Ureter (tissue), 1 donor: ENCODE measurements around the gene TNFRSF9. TPM values are rescaled to one million over a fixed set of nuclear protein-coding genes. Genes with fewer than 3 reads are reported as not detected.
"Not testable (repeated sequence)": the region's sequence is repeated elsewhere in the genome, so short reads cannot be mapped to it uniquely, and the experiment has no call there.

ENCODE experiments used
- DNase-seq: peaks from one replicate; pipeline ENCODE4 v3.0.0-alpha.2; 2020; ENCODE audit warnings: low spot score
- total RNA-seq: library from RNA; stranded (reverse); gene quantifications from one replicate; pipeline ENCODE4 v1.2.4, GENCODE V29; 2023
- donor health status: DM: yes; HTN: yes; CAD: no.

TNFRSF9 gene
- total RNA-seq, 1 donor from 2014 or later = 0.18 TPM

GRCh38 chr1:7919880-7920279 lies 20.8 kb downstream of the TNFRSF9 start:
- no peak for DNase-seq

- not testable (repeated sequence) for DNase-seq
These were observed 22.7 kb downstream of the TNFRSF9 start for GRCh38 chr1:7917971-7918370.

- no peak for DNase-seq
These were observed 24.2 kb downstream of the TNFRSF9 start for GRCh38 chr1:7916501-7916830.

- DNase-seq = no peak
These were observed 24.7 kb downstream of the TNFRSF9 start for GRCh38 chr1:7915826-7916500.

- no peak for DNase-seq
These were observed 27.7 kb downstream of the TNFRSF9 start for GRCh38 chr1:7912743-7913557.

GRCh38 chr1:7912145-7912544 lies 28.5 kb downstream of the TNFRSF9 start:
- no peak for DNase-seq

GRCh38 chr1:7905262-7905661 lies 35.4 kb downstream of the TNFRSF9 start:
- DNase-seq = no peak

GRCh38 chr1:7902478-7903085 lies 38.1 kb downstream of the TNFRSF9 start:
- peak; percentile 60 for DNase-seq

- no peak for DNase-seq
These were observed 40.9 kb downstream of the TNFRSF9 start for GRCh38 chr1:7899741-7900140.

- no peak for DNase-seq
These were observed 41.7 kb downstream of the TNFRSF9 start for GRCh38 chr1:7898962-7899361.

- no peak for DNase-seq
These were observed 43.6 kb downstream of the TNFRSF9 start for GRCh38 chr1:7896994-7897393.

GRCh38 chr1:7893529-7894180 lies 47.0 kb downstream of the TNFRSF9 start:
- no peak for DNase-seq

- DNase-seq = no peak
These were observed 48.8 kb downstream of the TNFRSF9 start for GRCh38 chr1:7891804-7892203.

- no peak for DNase-seq
These were observed 49.8 kb downstream of the TNFRSF9 start for GRCh38 chr1:7890853-7891252.

GRCh38 chr1:7888248-7889081 lies 52.2 kb downstream of the TNFRSF9 start:
- no peak for DNase-seq

- DNase-seq = no peak
These were observed 54.3 kb downstream of the TNFRSF9 start for GRCh38 chr1:7886405-7886745.

- no peak for DNase-seq
These were observed 54.9 kb downstream of the TNFRSF9 start for GRCh38 chr1:7885513-7886404.

GRCh38 chr1:7884757-7885156 lies 55.9 kb downstream of the TNFRSF9 start:
- no peak for DNase-seq

- DNase-seq = no peak
These were observed 61.4 kb downstream of the TNFRSF9 start for GRCh38 chr1:7879228-7879627.

GRCh38 chr1:7878027-7878426 lies 62.6 kb downstream of the TNFRSF9 start:
- no peak for DNase-seq
